Measurements from ENCODE around the gene PSMA7. TPM values are rescaled to one million over a fixed set of nuclear protein-coding genes. Genes with fewer than 3 reads are reported as not detected.
A peak's percentile ranks its signal among the peaks of the same experiment; 100 is the strongest.

The PSMA7 gene
- total RNA-seq, 4 donors from 2014 or later = 213 to 288 (median 261) TPM

DNA sequence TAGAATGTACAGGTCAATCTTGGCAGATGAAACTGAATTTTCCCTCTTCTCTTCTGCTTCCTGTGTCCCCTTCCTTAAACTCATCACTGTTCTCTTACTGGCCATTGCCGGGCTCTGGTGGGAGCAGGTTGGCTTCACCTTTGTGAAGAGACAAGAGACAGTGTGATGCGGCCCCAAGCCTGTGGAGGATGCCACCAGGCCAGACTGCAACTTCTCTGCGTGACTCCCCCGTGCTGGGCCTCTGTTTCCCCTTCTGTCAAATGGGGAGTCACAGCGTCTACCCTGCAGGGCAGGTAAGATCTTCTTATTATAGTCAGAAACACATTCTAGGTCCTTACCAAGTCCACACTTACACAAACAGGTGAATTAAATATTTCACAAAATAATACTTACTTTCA lies 22.8 kb downstream of the PSMA7 start:
- 92 to 94% methylated on average over 5 of the region's 5 CpGs for WGBS, 2 donors
- no peak overlapping the region for H3K4me3 ChIP-seq (replicated peaks in 1 of 3)

DNA sequence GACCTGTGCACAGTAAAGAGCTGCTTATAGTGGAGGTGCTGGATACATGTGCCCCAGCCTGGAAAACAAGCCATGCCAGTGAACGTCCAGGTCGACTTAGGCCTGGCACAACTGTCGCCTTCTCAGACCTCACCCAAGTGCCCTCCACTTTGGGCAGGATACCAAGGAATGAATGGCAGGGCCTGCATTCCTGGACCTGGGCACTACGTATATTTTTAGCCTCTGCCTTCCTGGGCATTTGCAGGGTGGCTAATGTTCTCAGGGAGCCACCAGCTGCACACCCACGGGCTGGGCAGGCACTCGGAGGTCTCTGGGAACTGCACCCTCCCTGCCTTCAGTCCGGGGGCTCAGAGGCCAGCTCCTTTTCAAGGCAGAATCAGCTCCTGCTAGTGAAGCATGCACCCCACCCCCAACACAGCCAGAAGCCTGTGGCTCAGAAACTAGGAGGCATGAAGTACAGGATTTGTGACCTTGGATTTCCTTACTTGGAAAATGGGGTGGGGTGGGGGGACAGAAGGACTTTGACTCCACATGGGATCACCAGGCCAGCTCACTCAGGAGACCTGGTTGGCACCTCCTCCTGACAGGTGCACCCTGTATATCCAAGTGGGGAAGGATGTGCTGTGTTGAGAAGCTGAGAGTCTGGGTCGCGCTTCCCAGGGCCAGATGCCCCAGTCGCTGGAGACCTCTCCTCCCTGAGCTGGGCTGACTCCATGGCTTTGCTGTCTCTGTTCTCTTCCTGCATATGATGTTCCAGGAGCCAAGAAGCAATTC lies 23.4 kb downstream of the PSMA7 start:
- intact Hi-C loops (cut with DNase I) = loop anchor here (5.0 kb wide), 1 partner anchor 52 kb away; the partner anchor contains the start of gene TAF4
- DNase-seq = peak; percentile 90 to 91
- no peak overlapping the region for H3K4me3 ChIP-seq (replicated peaks in 1 of 3)
- peaks cover 27 to 37% of the 10 kb centered on the region in 2 donors for H3K4me1 ChIP-seq
- peak overlapping the region; percentile 35 to 57 (median 52) for H3K27ac ChIP-seq
- 45 to 54% methylated on average over 6 to 10 of the region's 10 CpGs for WGBS, 2 donors
- H3K27me3 ChIP-seq = no peaks in the 10 kb centered on the region
- H3K9me3 ChIP-seq = no peaks in the 10 kb centered on the region
- peak in 1 of 2 donors; percentile 28 for TF ChIP-seq POLR2A (IDR thresholded peaks at IDR 0.05)
- TF ChIP-seq, protein P1, sequence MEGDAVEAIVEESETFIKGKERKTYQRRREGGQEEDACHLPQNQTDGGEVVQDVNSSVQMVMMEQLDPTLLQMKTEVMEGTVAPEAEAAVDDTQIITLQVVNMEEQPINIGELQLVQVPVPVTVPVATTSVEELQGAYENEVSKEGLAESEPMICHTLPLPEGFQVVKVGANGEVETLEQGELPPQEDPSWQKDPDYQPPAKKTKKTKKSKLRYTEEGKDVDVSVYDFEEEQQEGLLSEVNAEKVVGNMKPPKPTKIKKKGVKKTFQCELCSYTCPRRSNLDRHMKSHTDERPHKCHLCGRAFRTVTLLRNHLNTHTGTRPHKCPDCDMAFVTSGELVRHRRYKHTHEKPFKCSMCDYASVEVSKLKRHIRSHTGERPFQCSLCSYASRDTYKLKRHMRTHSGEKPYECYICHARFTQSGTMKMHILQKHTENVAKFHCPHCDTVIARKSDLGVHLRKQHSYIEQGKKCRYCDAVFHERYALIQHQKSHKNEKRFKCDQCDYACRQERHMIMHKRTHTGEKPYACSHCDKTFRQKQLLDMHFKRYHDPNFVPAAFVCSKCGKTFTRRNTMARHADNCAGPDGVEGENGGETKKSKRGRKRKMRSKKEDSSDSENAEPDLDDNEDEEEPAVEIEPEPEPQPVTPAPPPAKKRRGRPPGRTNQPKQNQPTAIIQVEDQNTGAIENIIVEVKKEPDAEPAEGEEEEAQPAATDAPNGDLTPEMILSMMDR (IDR thresholded peaks at IDR 0.05) = no peak
- no peaks in the 10 kb centered on the region for H3K36me3 ChIP-seq

More for the DNA sequence above, 22.8 kb downstream of the PSMA7 start:
- no peaks in the 10 kb centered on the region for H3K9me3 ChIP-seq
- H3K27ac ChIP-seq = peak overlapping the region; percentile 52 to 90 (median 57)
- no peaks in the 10 kb centered on the region for H3K27me3 ChIP-seq
- DNase-seq = no peak
- H3K36me3 ChIP-seq = peaks cover 4% of the 10 kb centered on the region in 2 donors
- intact Hi-C loops (cut with DNase I) = loop anchor here (5.0 kb wide), 1 partner anchor 53 kb away; the partner anchor contains the start of gene TAF4
- H3K4me1 ChIP-seq = peaks cover 27 to 37% of the 10 kb centered on the region in 2 donors
- TF ChIP-seq POLR2A (IDR thresholded peaks at IDR 0.05) = no peak
- TF ChIP-seq, protein P1 (IDR thresholded peaks at IDR 0.05) = no peak

DNA sequence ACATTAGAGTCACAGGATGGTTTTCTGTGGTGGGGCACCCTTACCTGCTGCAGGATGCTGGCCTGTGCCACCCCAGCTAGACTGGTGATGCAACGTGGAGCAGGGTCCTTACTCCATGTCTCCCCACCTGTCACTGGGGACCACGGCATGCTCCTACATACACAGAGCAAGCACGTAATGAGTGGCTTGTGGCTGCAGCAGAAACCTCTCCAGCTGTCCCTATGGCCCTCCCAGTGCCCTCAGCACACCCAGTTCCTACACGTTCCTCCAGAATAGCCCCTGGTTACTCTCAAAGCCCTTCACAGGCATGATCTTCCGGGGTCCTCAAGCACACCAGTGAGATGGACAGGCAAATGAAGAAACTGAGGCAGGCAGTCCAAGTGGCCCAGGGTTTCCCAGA lies 24.1 kb downstream of the PSMA7 start:
- H3K4me3 ChIP-seq (replicated peaks in 1 of 3) = no peak overlapping the region
- no peaks in the 10 kb centered on the region for H3K9me3 ChIP-seq
- H3K36me3 ChIP-seq = no peaks in the 10 kb centered on the region
- WGBS, 2 donors = 77 to 81% methylated on average over 4 to 5 of the region's 5 CpGs
- peak overlapping the region; percentile 16 to 52 (median 35) for H3K27ac ChIP-seq
- no peaks in the 10 kb centered on the region for H3K27me3 ChIP-seq
- H3K4me1 ChIP-seq = peaks cover 24 to 32% of the 10 kb centered on the region in 2 donors
- intact Hi-C loops (cut with DNase I) = no loop called here
- TF ChIP-seq POLR2A (IDR thresholded peaks at IDR 0.05) = no peak
- TF ChIP-seq, protein P1 (IDR thresholded peaks at IDR 0.05) = no peak
- DNase-seq = no peak

DNA sequence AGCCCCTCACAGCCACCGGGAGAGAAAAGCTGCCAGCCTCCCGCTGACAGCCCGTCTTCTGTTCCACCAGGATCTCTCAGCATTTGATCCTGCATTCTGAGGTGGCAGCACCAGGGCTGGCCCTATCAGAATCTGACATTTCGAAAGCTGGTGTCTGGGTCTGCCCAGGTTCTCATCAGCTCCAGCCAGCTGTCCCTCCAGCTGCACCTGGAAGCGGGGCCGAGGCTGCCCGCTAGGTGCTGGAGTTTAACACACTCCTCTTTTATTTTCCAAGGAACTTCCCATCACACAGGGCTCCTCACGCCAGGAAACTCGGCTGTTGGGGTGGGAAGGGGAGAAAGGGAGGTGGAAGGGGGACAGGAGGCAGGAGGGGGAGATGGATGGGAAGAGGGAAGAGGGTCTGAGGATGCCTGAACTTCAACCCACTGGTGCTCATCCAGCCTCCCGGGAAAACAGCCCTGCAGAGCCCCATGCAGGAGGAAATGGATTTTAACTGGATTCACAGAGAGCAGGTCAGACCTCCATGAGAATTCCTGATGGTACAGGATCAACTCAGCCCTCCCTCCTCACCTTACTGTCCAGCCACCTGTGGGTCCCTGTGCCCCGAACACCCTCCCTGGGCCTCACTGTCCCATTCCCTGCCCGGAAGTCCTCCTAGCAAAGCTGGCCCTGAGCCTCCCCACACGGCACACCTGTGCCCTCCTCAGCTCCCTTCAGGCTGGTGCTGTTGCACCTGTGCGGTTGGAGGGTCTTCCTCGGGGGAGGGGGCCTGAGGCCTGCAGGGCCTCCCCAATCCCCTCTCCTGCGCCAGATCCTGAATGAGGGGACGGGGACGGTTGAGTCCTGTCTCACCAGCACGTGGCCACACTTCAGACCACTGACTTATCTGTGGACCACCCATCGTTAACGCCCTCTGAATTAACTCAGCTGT lies 24.8 kb downstream of the PSMA7 start:
- Histone ChIP-seq H3K4me1 (peaks cover 17 to 24% of the 10 kb centered on the region in 2 donors), H3K27ac (no peak overlapping the region), H3K27me3 (no peaks in the 10 kb centered on the region), H3K4me3 (replicated peaks in 1 of 3) (no peak overlapping the region), H3K9me3 (no peaks in the 10 kb centered on the region), H3K36me3 (no peaks in the 10 kb centered on the region)
- no peak for TF ChIP-seq POLR2A (IDR thresholded peaks at IDR 0.05)
- TF ChIP-seq, protein P1 (IDR thresholded peaks at IDR 0.05) = no peak
- intact Hi-C loops (cut with DNase I) = no loop called here
- DNase-seq = no peak
- WGBS, 2 donors = 68 to 72% methylated on average over 11 to 19 of the region's 21 CpGs

All from thyroid gland (tissue), 4 donors.